GM13977 (cell line): ENCODE results near the gene CLEC1A.

Experiments used
- DNase-seq: peaks from one replicate; pipeline ENCODE4 v3.0.0; 2012; ENCODE audit warnings: low spot score
- CTCF ChIP-seq: IDR thresholded peaks from 2 replicates; pipeline ENCODE4 v1.5.1; 2012; ENCODE audit warnings: mild to moderate bottlenecking, control low read depth; ENCODE audit not compliant: insufficient read depth; ENCODE audit errors: extremely low read depth, missing control alignments
- in situ Hi-C: fragments of 300-500 bp; cut with MboI; formaldehyde crosslinking; loops from one replicate; pipeline ENCODE4 v1.12.0; 2022; ENCODE audit warnings: low sequenced_read_pairs, low pct_unique_long_range_greater_than_20kb, mixed read lengths, inconsistent platforms; ENCODE audit not compliant: unreplicated experiment

CLEC1A gene

GRCh38 chr12:10067942-10068341, 30.8 kb downstream of the CLEC1A start:
- in situ Hi-C loops: no loop called here
- no peak for DNase-seq
- TF ChIP-seq CTCF: no peak

GRCh38 chr12:10067264-10067663, 31.5 kb downstream of the CLEC1A start:
- in situ Hi-C loops: no loop called here
- DNase-seq: no peak
- no peak for TF ChIP-seq CTCF

- in situ Hi-C loops: no loop called here
- no peak for TF ChIP-seq CTCF
- DNase-seq: no peak
Measured at GRCh38 chr12:10065241-10065640, 33.5 kb downstream of the CLEC1A start.

- in situ Hi-C loops: no loop called here
- TF ChIP-seq CTCF: no peak
Measured at GRCh38 chr12:10058387-10058786, 40.4 kb downstream of the CLEC1A start.

GRCh38 chr12:10052193-10052913, 46.4 kb downstream of the CLEC1A start:
- DNase-seq: peak; percentile 12
- no peak for TF ChIP-seq CTCF
- in situ Hi-C loops: no loop called here

More at GRCh38 chr12:10058387-10058786, 40.4 kb downstream of the CLEC1A start:
- DNase-seq: no peak

- no peak for TF ChIP-seq CTCF
- in situ Hi-C loops: loop anchor here (25.0 kb wide), 1 partner anchor 89 kb away; the partner anchor contains the start of gene CLEC7A
- no peak for DNase-seq
Measured at GRCh38 chr12:10048526-10048925, 50.3 kb downstream of the CLEC1A start.
